ENCODE data around the gene LRRC8C.

The LRRC8C gene

GRCh38 chr1:89635825-89636815 lies 3.2 kb downstream of the LRRC8C start:
- no peak for DNase-seq

- no peak for DNase-seq
These were observed 4.6 kb downstream of the LRRC8C start for GRCh38 chr1:89637496-89637895.

- no peak for DNase-seq
These were observed 7.5 kb downstream of the LRRC8C start for GRCh38 chr1:89640440-89640839.

- no peak for DNase-seq
These were observed 8.9 kb downstream of the LRRC8C start for GRCh38 chr1:89641781-89642180.

DNA sequence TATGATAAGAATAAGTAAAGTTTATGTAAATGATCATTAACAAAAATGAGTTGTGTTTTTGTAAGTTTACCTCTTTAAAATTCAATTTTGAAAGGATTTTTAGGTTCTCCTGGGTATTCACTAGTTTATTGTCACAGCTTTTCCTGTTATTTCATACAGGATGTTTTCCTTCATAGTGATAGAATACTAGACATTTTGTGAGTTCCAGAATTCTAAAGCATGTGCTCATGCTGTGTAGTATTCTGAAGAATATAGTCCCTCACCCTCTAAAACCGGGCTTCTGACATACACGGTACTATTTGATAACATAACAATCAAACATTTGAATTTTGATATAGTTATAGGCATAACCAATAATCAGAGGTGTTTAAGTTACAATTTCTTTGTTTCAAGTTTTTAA lies 10.7 kb downstream of the LRRC8C start:
- no peak for DNase-seq

DNA sequence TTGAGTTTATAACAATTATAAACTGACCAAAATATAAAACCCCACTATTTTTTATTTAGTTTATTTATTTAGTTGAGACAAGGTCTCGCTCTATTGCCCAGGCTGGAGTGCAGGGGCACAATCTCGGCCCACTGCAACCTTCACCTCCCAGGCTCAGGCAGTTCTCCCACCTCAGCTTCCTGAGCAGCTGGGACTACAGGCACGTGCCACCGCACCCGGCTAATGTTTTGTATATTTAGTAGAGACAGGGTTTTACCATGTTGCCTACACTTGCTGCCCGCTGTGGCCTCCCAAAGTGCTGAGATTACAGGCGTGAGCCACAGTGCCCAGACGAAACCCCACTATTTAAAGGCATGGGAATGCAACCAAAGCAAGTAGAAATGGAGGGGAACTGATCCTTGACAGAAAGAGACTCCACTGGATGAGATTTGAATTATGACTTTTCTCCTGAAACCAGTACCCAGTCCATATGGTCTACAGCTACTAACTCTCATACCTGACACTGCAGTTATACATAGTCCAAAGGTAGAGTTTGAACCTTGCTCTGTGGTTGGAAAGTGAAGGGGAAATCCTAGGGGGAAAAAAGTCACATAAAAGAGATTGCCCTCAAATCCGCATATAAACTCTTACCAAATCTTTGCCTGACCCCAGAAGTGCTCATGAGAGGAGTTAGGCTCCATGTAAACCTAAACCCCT lies 11.3 kb downstream of the LRRC8C start:
- no peak for DNase-seq

DNA sequence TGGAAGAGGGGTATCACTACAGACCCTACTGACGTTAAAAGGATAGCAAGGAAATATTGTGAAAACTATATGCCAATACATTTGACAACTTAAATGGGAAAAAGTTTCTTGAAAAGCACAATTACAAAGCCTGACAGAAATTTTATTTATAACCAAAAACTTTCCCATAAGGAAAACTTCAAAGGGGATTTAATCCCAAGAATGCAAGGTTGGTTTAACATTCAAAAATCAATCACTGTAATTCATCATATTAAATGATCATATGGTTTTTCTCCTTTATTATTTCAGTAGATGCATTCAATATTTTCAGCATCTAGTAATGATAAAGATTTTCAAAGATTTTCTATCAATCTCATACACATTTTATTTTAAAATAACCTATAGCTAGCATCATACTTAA lies 13.3 kb downstream of the LRRC8C start:
- no peak for DNase-seq

DNA sequence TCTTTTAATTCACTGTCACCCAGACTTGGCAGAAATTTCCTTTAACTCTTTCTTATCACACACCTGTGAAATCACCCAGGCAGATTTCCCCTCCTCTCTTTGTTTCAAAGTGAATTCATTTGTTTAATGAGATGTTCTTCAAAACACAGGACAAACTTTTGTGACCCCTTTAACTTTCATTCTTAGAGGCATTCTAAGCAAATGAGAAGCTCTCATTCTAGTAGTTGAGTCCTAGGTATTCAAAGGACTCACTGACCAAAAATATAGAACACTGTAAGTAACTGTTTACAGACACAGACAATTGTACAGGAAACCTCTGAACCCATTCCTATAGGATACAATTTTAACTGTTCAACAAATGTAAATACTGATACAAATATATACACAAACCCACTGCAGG lies 16.9 kb downstream of the LRRC8C start:
- DNase-seq: no peak

GRCh38 chr1:89652373-89652772 lies 19.5 kb downstream of the LRRC8C start:
- no peak for DNase-seq

GRCh38 chr1:89657886-89658285 lies 25.0 kb downstream of the LRRC8C start:
- no peak for DNase-seq

GRCh38 chr1:89659322-89660081 lies 26.6 kb downstream of the LRRC8C start:
- no peak for DNase-seq

- DNase-seq: no peak
These were observed 27.5 kb downstream of the LRRC8C start for GRCh38 chr1:89660224-89661061.

DNA sequence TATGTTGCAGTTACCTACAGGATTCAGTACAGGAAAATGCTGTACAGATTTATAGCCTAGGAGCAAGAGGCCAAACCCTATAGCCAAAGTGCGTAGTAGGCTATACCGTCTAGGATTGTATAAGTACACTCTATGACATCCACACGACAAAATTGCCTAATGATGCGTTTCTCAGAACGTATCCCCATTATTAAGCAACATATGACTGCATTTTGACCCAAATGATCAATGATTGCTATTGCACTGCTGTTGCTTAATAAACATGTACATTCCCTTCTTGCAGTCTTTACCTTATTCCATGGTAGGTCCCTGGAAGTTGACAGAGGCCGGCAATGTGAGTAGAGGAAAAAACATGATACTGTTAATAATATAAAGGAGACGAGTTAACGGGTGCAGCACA lies 33.0 kb downstream of the LRRC8C start:
- no peak for DNase-seq

DNA sequence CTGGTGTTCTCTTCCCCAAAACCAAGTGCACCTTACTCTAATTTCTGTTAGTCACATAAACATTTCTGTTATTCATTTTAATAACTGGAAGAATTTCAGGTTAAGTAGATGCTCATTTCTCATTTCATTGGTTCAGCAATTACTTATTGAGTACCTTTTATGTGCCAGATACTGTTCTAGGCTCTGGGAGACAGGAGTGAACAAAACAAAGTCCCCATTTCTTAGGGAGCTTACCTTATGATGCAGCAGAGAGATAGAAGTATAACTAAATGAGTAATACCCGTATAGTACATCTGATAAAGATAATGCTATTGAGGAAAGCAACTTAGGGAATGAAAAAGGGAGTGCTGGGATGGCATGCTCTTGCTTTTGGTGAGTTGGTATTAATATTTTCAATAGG lies 33.7 kb downstream of the LRRC8C start:
- no peak for DNase-seq

- DNase-seq: no peak
These were observed 34.8 kb downstream of the LRRC8C start for GRCh38 chr1:89667691-89668090.

GRCh38 chr1:89668961-89669360 lies 36.0 kb downstream of the LRRC8C start:
- DNase-seq: no peak

GRCh38 chr1:89669441-89669840 lies 36.5 kb downstream of the LRRC8C start:
- no peak for DNase-seq

DNA sequence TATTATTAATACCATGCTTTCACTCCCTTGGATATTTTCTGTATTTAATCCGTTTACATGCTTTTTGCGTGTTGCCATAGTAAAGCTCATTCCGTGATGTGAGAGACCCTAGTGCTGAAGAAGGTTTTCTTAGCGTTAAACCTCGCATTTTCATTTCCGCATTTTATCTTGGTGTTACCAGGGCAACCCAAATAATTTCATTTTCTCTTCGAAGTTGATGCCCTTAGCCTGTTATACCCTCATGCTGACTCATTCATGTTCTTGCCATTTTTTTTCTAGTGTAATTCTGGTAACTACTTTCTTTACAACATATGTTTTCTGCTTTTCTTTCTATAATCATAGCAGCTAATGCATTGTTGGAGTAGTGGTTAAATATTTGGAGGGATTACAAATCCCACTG lies 37.2 kb downstream of the LRRC8C start:
- no peak for DNase-seq

GRCh38 chr1:89670711-89671110 lies 37.8 kb downstream of the LRRC8C start:
- no peak for DNase-seq

GRCh38 chr1:89671775-89672488 lies 39.0 kb downstream of the LRRC8C start:
- no peak for DNase-seq

GRCh38 chr1:89672489-89673183 lies 39.7 kb downstream of the LRRC8C start:
- no peak for DNase-seq

Data from activated CD8-positive, alpha-beta memory T cell treated with anti-CD3 and anti-CD28 coated beads for 24 hours (primary cell).